Activated naive CD8-positive, alpha-beta T cell treated with anti-CD3 and anti-CD28 coated beads, Interleukin-2, amount 10 ng/mL, durations not matched to agents 7 days and 5 days (primary cell): ENCODE data around the gene GPLD1. TPM values are rescaled to one million over a fixed set of nuclear protein-coding genes. Genes with fewer than 3 reads are reported as not detected.
A peak's percentile ranks its signal among the peaks of the same experiment; 100 is the strongest.

Experiments
- ATAC-seq: fragments of 150-1000 bp; cut with Tn5 transposase; one replicate; pipeline ENCODE4 v1.10.0; 2021; ENCODE audit warnings: low read depth, moderate library complexity
- POLR2A ChIA-PET: fragments of 350-600 bp; sonication (Branson Sonifier 250); formaldehyde crosslinking; loops from one replicate; lab custom pipeline; 2021; ENCODE audit warnings: antibody characterized with exemption; lab: Charles Lee
- DNase-seq: peaks from one replicate; pipeline ENCODE4 v3.0.0; 2021
- H3K27ac Mint-ChIP-seq: one replicate; pipeline ENCODE4 v1.8.0; 2022; ENCODE audit warnings: mild to moderate bottlenecking, mixed read lengths
- H3K27me3 Mint-ChIP-seq: one replicate; pipeline ENCODE4 v1.8.0; 2022; ENCODE audit warnings: mild to moderate bottlenecking, moderate library complexity, mixed read lengths
- H3K36me3 Mint-ChIP-seq: one replicate; pipeline ENCODE4 v1.8.0; 2021; ENCODE audit warnings: mild to moderate bottlenecking, mixed read lengths
- H3K4me1 Mint-ChIP-seq: one replicate; pipeline ENCODE4 v1.8.0; 2021; ENCODE audit warnings: mixed read lengths
- H3K4me3 Mint-ChIP-seq: one replicate; pipeline ENCODE4 v1.8.0; 2022; ENCODE audit warnings: mild to moderate bottlenecking, moderate library complexity, mixed read lengths
- H3K9me3 Mint-ChIP-seq: one replicate; pipeline ENCODE4 v1.8.0; 2021; ENCODE audit warnings: mixed read lengths
- total RNA-seq, 2 experiments: library from RNA; stranded (reverse); gene quantifications; one replicate each; pipeline ENCODE4 v1.2.3, GENCODE V29; 2021

GPLD1 gene, protein sequence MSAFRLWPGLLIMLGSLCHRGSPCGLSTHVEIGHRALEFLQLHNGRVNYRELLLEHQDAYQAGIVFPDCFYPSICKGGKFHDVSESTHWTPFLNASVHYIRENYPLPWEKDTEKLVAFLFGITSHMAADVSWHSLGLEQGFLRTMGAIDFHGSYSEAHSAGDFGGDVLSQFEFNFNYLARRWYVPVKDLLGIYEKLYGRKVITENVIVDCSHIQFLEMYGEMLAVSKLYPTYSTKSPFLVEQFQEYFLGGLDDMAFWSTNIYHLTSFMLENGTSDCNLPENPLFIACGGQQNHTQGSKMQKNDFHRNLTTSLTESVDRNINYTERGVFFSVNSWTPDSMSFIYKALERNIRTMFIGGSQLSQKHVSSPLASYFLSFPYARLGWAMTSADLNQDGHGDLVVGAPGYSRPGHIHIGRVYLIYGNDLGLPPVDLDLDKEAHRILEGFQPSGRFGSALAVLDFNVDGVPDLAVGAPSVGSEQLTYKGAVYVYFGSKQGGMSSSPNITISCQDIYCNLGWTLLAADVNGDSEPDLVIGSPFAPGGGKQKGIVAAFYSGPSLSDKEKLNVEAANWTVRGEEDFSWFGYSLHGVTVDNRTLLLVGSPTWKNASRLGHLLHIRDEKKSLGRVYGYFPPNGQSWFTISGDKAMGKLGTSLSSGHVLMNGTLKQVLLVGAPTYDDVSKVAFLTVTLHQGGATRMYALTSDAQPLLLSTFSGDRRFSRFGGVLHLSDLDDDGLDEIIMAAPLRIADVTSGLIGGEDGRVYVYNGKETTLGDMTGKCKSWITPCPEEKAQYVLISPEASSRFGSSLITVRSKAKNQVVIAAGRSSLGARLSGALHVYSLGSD
- total RNA-seq, result under 1 TPM; 0.34 to 0.42 TPM

DNA sequence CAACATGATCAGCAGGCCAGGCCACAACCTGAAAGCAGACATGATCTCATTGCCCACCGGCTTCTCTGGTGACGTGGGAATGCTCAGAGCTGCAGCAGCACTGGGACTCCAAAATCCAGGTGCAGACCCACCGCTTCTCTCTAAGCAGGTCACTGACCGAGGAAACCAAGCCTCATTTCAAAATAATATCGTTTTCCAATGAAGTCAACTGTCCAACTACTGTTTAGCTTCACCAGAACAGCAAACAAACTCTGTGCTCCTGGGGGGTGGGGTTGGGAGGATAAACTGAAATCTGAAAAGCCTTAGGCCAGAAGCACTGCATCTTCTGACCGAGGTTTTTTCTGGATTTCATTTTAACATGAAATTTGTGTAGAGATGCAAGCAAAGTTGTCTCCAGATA lies at the start of gene GPLD1:
Gene GPLD1, minus strand, starts transcription at position 109 of the 400 bp plus-strand sequence. Its CDS starts 67 bp downstream, at position 42.
- no peak for ATAC-seq
- no peaks in the 10 kb centered on the region for H3K9me3 Mint-ChIP-seq
- no peak within 1 kb of the TSS for H3K27ac Mint-ChIP-seq
- no peak within 1 kb of the TSS for H3K4me3 Mint-ChIP-seq
- POLR2A ChIA-PET, result no interaction called here
- H3K27me3 Mint-ChIP-seq, result no peaks in the 10 kb centered on the region
- H3K4me1 Mint-ChIP-seq, result peaks cover 1% of the 10 kb centered on the region
- H3K36me3 Mint-ChIP-seq, result no peaks in the 10 kb centered on the region
- DNase-seq, result no peak

DNA sequence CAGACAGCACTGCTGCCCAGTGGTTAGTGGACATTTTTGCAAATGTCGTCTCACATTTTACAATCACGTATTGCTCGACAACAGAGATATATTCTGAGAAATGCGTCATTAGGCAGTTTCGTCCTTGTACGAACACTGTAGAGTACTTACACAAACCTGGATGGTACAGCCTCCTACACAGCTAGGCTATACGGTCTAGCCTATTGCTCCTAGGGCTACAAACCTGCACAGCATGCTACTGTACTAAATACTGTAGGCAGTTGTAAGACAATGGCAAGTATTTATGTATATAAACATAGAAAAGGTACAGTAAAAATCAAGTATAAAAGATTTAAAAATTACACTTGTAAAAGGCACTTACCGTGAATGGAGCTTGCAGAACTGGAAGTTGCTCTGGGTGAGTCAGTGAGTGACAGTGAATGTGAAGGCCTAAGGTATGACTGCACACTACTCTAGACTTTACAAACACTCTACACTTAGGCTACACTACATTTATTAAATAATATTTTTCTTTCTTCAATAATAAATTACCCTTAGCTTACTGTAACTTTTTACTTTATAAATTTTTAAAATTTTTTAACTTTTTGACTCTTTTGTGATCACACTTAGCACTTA lies 48.5 kb upstream of the GPLD1 start:
- POLR2A ChIA-PET, result no interaction called here
- Mint-ChIP-seq H3K36me3 (peaks cover 2% of the 10 kb centered on the region), H3K4me3 (no peak overlapping the region)

DNA sequence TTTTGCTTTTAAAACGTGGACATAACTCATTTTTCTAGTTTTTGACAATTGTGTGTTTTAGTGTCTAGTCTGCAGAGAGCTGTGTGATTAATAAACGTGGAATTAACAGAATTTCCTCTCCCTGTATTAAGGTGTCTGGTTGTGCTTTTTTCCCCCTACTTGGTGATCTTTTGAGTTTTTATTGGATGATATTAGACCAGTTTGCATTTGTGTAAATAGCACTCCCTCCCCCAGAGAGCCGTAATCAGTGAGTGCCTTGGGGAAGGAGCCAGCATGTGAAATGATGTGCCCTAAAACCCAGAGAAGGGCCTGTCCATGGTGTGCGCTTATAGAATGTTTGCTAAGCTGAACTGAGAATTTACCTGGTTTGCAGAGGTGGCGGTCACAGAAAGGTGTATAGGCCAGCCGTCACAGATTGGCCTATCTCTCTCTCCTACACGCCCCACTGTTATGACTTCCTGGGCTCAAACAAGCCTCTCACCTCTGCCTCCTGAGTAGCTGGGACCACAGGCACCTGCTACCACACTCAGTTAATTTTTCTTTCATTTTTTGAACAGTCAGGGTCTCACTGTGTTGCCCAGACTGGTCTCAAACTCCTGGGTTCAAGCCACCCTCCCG lies 47.8 kb upstream of the GPLD1 start:
- Mint-ChIP-seq H3K4me1 (no peaks in the 10 kb centered on the region), H3K9me3 (no peaks in the 10 kb centered on the region), H3K27ac (no peak overlapping the region), H3K27me3 (no peaks in the 10 kb centered on the region), H3K36me3 (peaks cover 2% of the 10 kb centered on the region), H3K4me3 (no peak overlapping the region)
- ATAC-seq, result no peak
- DNase-seq, result no peak
- POLR2A ChIA-PET, result no interaction called here

More for the DNA sequence above, 48.5 kb upstream of the GPLD1 start:
- no peaks in the 10 kb centered on the region for H3K4me1 Mint-ChIP-seq
- no peak overlapping the region for H3K27ac Mint-ChIP-seq
- no peaks in the 10 kb centered on the region for H3K9me3 Mint-ChIP-seq
- no peaks in the 10 kb centered on the region for H3K27me3 Mint-ChIP-seq
- DNase-seq, result no peak
- no peak for ATAC-seq

DNA sequence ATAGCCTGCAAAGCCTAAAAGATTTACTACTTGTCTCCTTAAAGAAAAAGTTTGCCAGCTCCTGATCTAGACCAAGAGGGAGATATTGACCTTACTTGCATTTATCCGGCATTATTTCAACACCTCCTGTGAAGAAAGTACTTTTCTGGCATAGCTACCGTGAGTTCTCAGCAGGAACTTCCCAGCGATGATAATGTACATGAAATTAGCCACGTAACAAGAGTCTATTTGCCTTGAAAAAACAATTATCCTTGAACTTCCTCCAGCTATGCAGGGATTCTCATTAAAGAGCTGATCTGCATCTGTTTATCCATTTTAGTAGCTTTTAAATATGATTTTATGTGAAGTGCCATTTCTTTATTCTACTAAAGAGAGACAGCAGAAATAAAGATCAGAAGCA lies 47.1 kb upstream of the GPLD1 start:
- POLR2A ChIA-PET, result no interaction called here
- Mint-ChIP-seq H3K4me3 (no peak overlapping the region), H3K4me1 (no peaks in the 10 kb centered on the region), H3K9me3 (no peaks in the 10 kb centered on the region), H3K36me3 (peaks cover 2% of the 10 kb centered on the region), H3K27ac (no peak overlapping the region), H3K27me3 (no peaks in the 10 kb centered on the region)
- ATAC-seq (no peak), DNase-seq (no peak)

DNA sequence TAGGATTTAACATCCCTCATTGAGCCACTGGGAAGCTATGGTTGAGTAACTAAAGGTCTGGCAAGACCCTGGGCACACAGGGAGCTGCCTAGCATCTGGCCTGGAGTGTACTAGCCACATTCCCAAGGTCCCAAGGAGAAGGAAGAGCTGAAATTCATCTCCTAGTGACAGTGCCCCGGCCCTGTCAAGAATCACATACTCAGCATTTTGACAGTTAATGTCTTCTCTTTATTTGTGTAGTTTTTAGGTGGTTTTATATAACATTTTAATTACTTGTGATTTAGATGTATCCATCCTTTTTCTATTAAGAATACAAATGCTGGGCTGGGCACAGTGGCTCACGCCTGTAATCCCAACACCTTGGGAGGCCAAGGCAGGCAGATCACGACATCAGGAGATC lies 45.8 kb upstream of the GPLD1 start:
- POLR2A ChIA-PET, result no interaction called here

DNA sequence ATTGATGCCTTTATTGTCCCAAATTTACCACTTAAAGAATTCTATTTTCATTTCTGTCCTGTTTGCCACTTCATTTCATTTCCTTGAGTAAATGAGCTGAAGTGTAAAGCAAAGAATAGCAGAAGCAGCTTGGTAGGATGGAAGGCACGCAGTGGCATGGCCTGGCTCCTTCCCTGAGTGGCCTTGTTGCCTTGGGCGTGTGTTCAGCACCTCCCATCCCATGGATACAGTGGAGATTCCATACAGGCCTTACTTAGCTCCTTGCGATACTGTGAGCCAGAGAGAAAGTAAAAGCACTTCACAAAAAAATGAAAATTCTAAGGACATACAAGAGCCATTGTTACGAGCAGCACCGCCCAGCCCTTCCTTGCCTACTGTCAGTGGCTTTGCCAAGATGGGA lies 45.0 kb upstream of the GPLD1 start:
- Mint-ChIP-seq H3K27ac (no peak overlapping the region), H3K4me3 (no peak overlapping the region), H3K9me3 (no peaks in the 10 kb centered on the region), H3K4me1 (no peaks in the 10 kb centered on the region), H3K36me3 (peaks cover 3% of the 10 kb centered on the region), H3K27me3 (no peaks in the 10 kb centered on the region)
- no peak for ATAC-seq
- POLR2A ChIA-PET, result no interaction called here
- no peak for DNase-seq

More for the DNA sequence above, 45.8 kb upstream of the GPLD1 start:
- no peaks in the 10 kb centered on the region for H3K9me3 Mint-ChIP-seq
- H3K27ac Mint-ChIP-seq, result no peak overlapping the region
- no peak for DNase-seq
- H3K27me3 Mint-ChIP-seq, result no peaks in the 10 kb centered on the region
- H3K4me1 Mint-ChIP-seq, result no peaks in the 10 kb centered on the region
- no peak overlapping the region for H3K4me3 Mint-ChIP-seq
- H3K36me3 Mint-ChIP-seq, result peaks cover 2% of the 10 kb centered on the region
- no peak for ATAC-seq

DNA sequence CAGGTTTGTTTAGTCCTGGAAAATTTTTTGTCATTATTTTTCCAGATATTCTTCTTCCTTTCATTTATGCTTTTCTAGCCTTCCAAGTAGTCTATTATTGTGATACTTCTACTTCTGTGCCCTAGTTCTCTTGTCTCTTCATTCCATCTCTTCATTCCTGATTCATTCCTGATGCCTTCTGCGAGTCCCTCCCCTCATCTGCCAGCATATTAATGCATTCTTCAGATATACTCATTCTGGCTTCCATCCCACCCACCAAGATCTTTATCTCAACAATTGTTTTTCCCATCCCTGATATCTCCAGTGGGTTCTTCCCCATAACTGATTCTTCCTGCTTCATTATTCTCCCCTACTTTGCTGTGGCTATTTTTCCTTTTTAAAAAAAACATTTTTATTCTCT lies 40.6 kb upstream of the GPLD1 start:
- no peak for DNase-seq
- H3K36me3 Mint-ChIP-seq, result peaks cover 3% of the 10 kb centered on the region
- H3K27ac Mint-ChIP-seq, result no peak overlapping the region
- POLR2A ChIA-PET, result no interaction called here
- no peaks in the 10 kb centered on the region for H3K27me3 Mint-ChIP-seq
- H3K4me3 Mint-ChIP-seq, result no peak overlapping the region
- H3K4me1 Mint-ChIP-seq, result peaks cover 5% of the 10 kb centered on the region
- H3K9me3 Mint-ChIP-seq, result no peaks in the 10 kb centered on the region
- no peak for ATAC-seq

DNA sequence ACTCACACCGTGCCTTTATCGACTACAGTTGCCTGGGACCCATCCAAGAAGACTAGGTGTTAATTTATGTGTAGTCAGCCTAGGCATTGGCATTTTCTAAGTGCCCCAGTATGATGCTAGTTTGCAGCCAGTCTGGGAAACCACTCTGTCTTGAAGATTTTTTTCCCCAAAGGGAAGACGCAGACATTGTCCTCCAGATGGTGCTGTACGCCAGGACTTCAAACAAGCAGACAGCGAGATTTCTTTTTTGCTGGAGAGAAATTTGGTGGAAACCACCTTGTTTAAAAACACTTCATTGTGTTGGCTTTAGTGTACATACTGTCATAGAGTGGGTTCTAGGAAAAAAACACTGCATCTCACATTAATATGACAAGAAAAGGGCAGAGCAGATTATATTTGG lies 35.4 kb upstream of the GPLD1 start:
- no peak overlapping the region for H3K4me3 Mint-ChIP-seq
- DNase-seq (no peak), ATAC-seq (no peak)
- H3K36me3 Mint-ChIP-seq, result no peaks in the 10 kb centered on the region
- H3K4me1 Mint-ChIP-seq, result peaks cover 8% of the 10 kb centered on the region
- H3K27ac Mint-ChIP-seq, result no peak overlapping the region
- H3K27me3 Mint-ChIP-seq, result no peaks in the 10 kb centered on the region
- POLR2A ChIA-PET, result no interaction called here
- H3K9me3 Mint-ChIP-seq, result no peaks in the 10 kb centered on the region

DNA sequence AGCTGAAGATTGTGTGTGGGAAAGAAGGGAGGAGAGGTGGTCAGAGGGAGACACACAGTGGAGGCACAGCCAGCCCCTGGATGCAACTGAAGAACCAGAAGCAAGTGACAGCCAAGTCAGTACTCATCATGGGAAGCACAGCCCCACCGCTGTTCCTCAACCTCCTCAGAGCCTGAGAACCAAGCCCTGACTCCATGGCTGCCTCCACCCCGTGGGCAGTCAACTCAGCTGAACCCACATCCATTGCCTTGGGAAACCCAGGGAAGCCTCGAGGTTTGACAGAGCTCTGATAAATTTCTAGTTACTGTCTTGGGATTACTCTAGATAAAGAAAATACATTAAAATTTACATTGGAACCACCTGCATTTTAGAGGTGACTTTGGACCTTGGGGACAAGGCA lies 35.0 kb upstream of the GPLD1 start:
- Mint-ChIP-seq H3K36me3 (no peaks in the 10 kb centered on the region), H3K27ac (no peak overlapping the region), H3K4me1 (peaks cover 8% of the 10 kb centered on the region), H3K4me3 (no peak overlapping the region), H3K27me3 (no peaks in the 10 kb centered on the region), H3K9me3 (no peaks in the 10 kb centered on the region)
- POLR2A ChIA-PET, result no interaction called here
- ATAC-seq (no peak), DNase-seq (no peak)

DNA sequence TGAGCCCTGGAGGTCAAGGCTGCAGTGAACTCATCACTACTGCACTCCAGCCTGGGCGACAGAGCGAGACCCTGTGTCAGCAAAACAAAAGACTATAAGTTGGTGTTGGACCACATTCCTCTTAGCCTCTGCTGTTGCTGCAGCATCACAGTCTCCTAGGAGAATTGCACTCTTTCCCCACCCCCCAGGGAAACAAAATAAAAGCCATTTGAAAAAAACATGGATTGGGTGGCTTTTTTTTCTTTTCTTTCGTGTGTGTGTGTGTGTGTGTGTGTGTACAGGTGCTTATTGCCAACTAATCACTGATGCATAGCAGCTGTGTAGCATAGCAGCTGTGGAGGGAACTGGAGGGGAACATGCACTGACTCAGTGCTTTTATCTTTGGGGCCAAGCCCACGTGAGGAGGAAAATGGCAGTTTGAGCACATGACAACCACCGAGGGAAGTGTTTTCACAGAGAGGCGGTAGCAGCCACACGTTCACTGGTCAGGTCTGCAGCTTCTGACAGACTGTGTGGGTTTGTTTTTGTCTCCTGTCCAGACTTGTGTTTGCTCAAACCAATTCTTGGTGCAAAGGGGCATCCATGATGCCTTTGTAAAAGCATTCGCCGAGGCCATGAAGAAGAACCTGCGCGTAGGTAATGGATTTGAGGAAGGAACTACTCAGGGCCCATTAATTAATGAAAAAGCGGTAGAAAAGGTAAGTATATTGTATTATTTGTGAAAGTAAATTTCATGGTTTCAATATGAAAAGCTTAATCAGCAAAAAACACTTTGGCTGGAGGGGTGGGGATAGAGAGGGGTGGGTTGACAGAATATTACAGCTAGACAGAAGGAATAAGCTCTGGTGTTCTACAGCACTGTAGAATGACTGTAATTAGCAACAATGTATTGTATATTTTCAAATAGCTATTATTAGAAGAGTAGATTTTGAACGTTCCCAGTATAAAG lies 33.1 kb upstream of the GPLD1 start:
- Mint-ChIP-seq H3K27me3 (no peaks in the 10 kb centered on the region), H3K4me1 (peaks cover 12% of the 10 kb centered on the region), H3K4me3 (no peak overlapping the region), H3K36me3 (no peaks in the 10 kb centered on the region), H3K9me3 (no peaks in the 10 kb centered on the region), H3K27ac (no peak overlapping the region)
- DNase-seq, result no peak
- POLR2A ChIA-PET, result no interaction called here
- no peak for ATAC-seq

DNA sequence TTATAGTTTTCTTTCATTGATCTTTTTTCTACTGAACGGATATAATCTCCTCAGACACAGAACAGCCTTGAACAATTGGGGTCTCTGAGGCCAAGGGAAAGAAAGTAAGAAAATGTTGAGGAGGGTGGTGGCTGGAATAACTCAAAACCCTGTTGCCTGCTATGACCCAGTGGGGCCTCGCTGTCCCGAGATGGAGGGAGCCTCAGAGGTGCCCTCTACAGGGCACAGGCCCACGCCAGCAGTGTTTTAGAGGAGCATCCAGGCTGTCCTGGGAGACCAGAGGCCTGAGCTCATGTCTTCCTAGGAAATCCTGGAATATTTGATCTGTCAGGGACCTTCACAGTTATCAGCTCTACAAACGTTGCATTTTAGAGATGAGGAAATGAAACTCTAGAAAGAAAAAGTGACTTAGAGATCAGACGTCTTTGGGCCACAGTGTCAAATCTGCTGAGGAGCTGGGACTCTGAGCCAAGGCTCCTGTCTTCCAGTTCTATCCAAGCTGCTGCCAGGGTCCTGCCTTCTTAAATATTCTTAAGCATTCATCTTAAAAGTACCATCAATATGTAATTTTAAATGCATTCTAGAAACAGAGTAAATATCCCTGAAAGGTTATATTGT lies 31.7 kb upstream of the GPLD1 start:
- Mint-ChIP-seq H3K27ac (no peak overlapping the region), H3K27me3 (no peaks in the 10 kb centered on the region), H3K4me1 (peaks cover 10% of the 10 kb centered on the region), H3K9me3 (no peaks in the 10 kb centered on the region), H3K4me3 (no peak overlapping the region), H3K36me3 (no peaks in the 10 kb centered on the region)
- POLR2A ChIA-PET, result interaction anchor here (0.5 kb wide), 1 partner anchor 179 kb away, joined by 3 read pairs; no protein-coding TSS in a partner anchor
- peak; percentile 45 for DNase-seq
- peak; percentile 74 for ATAC-seq
